K562 (cell line): Measurements from ENCODE around the gene HLA-DOA. TPM values are rescaled to one million over a fixed set of nuclear protein-coding genes. Genes with fewer than 3 reads are reported as not detected.

Experiments used
- ATAC-seq: fragments of 200-7000 bp; cut with Tn5 transposase; 3 replicates; pipeline ENCODE4 v1.9.1; 2020; ENCODE audit warnings: moderate library complexity
- BruUV-seq: library from RNA; stranded (reverse); fragments of 400-500 nt; replicated peaks from 2 replicates; lab custom pipeline; 2021; lab: Mats Ljungman, UMichigan
- CTCF ChIA-PET: fragments of 300-600 bp; formaldehyde crosslinking; extraction: SDS; loops from one replicate; lab custom pipeline; 2021; ENCODE audit warnings: low intra/inter-chr PET ratio; lab: Yijun Ruan, JAX
- POLR2A ChIA-PET: fragments of 300-600, 350-650 bp; sonication (Branson Sonifier 250); formaldehyde crosslinking; extraction: SDS; loops from one replicate; lab custom pipeline; 2021; ENCODE audit warnings: antibody characterized with exemption, inconsistent platforms; lab: Yijun Ruan, JAX
- DNase-seq, 4 experiments: peaks; one replicate each; pipeline versions ENCODE4 v3.0.0 to v3.0.0-alpha.2; 2011 to 2018; ENCODE audit warnings: low spot score in 3 of 4, mixed read lengths in 3 of 4; ENCODE audit errors: extremely low read depth in 1 of 4
- FAIRE-seq: peaks from 2 replicates; lab custom pipeline; 2011; peaks lifted over from hg19 to GRCh38; lab: Jason Lieb, UNC
- H2AFZ ChIP-seq: 2 replicates; pipeline ENCODE4 v1.6.0; 2011; ENCODE audit warnings: low read depth, low read length, control low read depth, inconsistent platforms
- H3K27ac ChIP-seq: fragments of 200-600 bp; 3 replicates; pipeline ENCODE4 v1.8.0; 2011; ENCODE audit warnings: low read depth, mild to moderate bottlenecking, control low read depth, inconsistent platforms, low read length, moderate library complexity, mixed read lengths; ENCODE audit errors: extremely low read depth
- H3K27me3 ChIP-seq, 2 experiments: fragments of 300-600 bp in 1 of 2; 2 replicates in 1 of 2; 3 replicates in 1 of 2; pipeline versions ENCODE4 v1.6.0 to v1.8.0; 2011; ENCODE audit warnings: inconsistent platforms in 2 of 2, low read length in 2 of 2, mild to moderate bottlenecking in 1 of 2, mixed read lengths in 1 of 2, moderate library complexity in 1 of 2; ENCODE audit not compliant: control insufficient read depth in 2 of 2, insufficient read depth in 2 of 2
- H3K36me3 ChIP-seq: fragments of 300-600 bp; 3 replicates; pipeline ENCODE4 v1.8.0; 2011; ENCODE audit warnings: mild to moderate bottlenecking, low read length, inconsistent platforms; ENCODE audit not compliant: control insufficient read depth, insufficient read depth
- H3K4me1 ChIP-seq, 2 experiments: fragments of 200-600 bp in 1 of 2; replicated peaks in 1 of 2; 2 replicates in 1 of 2; 3 replicates in 1 of 2; pipeline versions ENCODE4 v1.5.1 to v1.8.0; 2011; ENCODE audit warnings: inconsistent platforms in 2 of 2, low read length in 2 of 2, mild to moderate bottlenecking in 1 of 2, mixed read lengths in 1 of 2, moderate library complexity in 1 of 2; ENCODE audit not compliant: control insufficient read depth in 2 of 2, insufficient read depth in 2 of 2
- H3K4me2 ChIP-seq: 2 replicates; pipeline ENCODE4 v1.6.1; 2011; ENCODE audit warnings: low read length, control low read depth, inconsistent platforms, mixed read lengths; ENCODE audit not compliant: insufficient read depth
- H3K4me3 ChIP-seq: fragments of 200-600 bp; sonication (generic), shearing (Covaris generic); 2 replicates; pipeline ENCODE4 v1.5.1; 2016; ENCODE audit warnings: control low read depth, inconsistent platforms
- H3K79me2 ChIP-seq: fragments of 200-600 bp; 3 replicates; pipeline ENCODE4 v1.8.0; 2011; ENCODE audit warnings: low read length, inconsistent platforms; ENCODE audit not compliant: control insufficient read depth, insufficient read depth
- H3K9ac ChIP-seq, 2 experiments: 2 replicates each; pipeline versions ENCODE4 v1.6.0 to v1.6.1; 2011; ENCODE audit warnings: low read depth in 2 of 2, low read length in 2 of 2, control low read depth in 1 of 2, inconsistent platforms in 1 of 2, mild to moderate bottlenecking in 1 of 2, mixed read lengths in 1 of 2; ENCODE audit not compliant: insufficient read depth in 1 of 2
- H3K9me1 ChIP-seq: one replicate; pipeline ENCODE4 v1.6.0; 2011; ENCODE audit warnings: inconsistent platforms, mild to moderate bottlenecking, low read length, moderate library complexity; ENCODE audit not compliant: control insufficient read depth, insufficient read depth
- H3K9me3 ChIP-seq: replicated peaks from 2 replicates; pipeline ENCODE4 v1.5.1; 2011; ENCODE audit warnings: low read depth, low read length, inconsistent platforms; ENCODE audit not compliant: control insufficient read depth, insufficient read depth
- H4K20me1 ChIP-seq: replicated peaks from 2 replicates; pipeline ENCODE4 v1.6.1; 2011; ENCODE audit warnings: low read length, inconsistent platforms, mixed read lengths; ENCODE audit not compliant: control insufficient read depth, insufficient read depth
- ADNP ChIP-seq: fragments of 200-800 bp; sonication (Bioruptor generic); IDR thresholded peaks from 2 replicates; pipeline ENCODE4 v1.6.1; 2016; ENCODE audit warnings: missing genetic modification characterization, missing compliant biosample characterization
- CBFA2T3 ChIP-seq: fragments of 450-650 bp; IDR thresholded peaks from 2 replicates; pipeline ENCODE4 v1.6.1; 2017
- DEAF1 ChIP-seq: fragments of 450-650 bp; formaldehyde crosslinking; IDR thresholded peaks from 2 replicates; pipeline ENCODE4 v1.4.0; 2020; ENCODE audit warnings: mild to moderate bottlenecking, moderate library complexity
- ELF4 ChIP-seq: fragments of 450-650 bp; formaldehyde crosslinking; IDR thresholded peaks from 2 replicates; pipeline ENCODE4 v1.4.0; 2022; ENCODE audit warnings: missing genetic modification characterization
- ETV6 ChIP-seq, 3 experiments: fragments of 150-350 bp in 1 of 3; sonication (generic) in 1 of 3; formaldehyde crosslinking in 1 of 3; IDR thresholded peaks; 2 replicates each; pipeline versions ENCODE4 v1.6.1 to v1.8.0; 2014 to 2022; ENCODE audit warnings: borderline replicate concordance in 2 of 3, low read depth in 2 of 3, antibody characterized with exemption in 1 of 3, low read length in 1 of 3, mild to moderate bottlenecking in 1 of 3, missing genetic modification reagents in 1 of 3
- KDM2B ChIP-seq: fragments of 250-450 bp; sonication (Bioruptor Pico); IDR thresholded peaks from 2 replicates; pipeline ENCODE4 v1.8.0; 2021; ENCODE audit warnings: mild to moderate bottlenecking, moderate library complexity
- NCOA2 ChIP-seq, 2 experiments: fragments of 450-650 bp; IDR thresholded peaks; 2 replicates each; pipeline ENCODE4 v1.6.1; 2018; ENCODE audit warnings: mild to moderate bottlenecking in 2 of 2, moderate library complexity in 1 of 2; ENCODE audit not compliant: partially characterized antibody in 2 of 2
- RAD21 ChIP-seq, 2 experiments: fragments of 250-450 bp in 1 of 2; fragments of 450-650 bp in 1 of 2; sonication (Bioruptor Pico) in 1 of 2; formaldehyde crosslinking in 1 of 2; IDR thresholded peaks in 1 of 2; conservative IDR thresholded peaks in 1 of 2; 2 replicates each; pipeline versions ENCODE4 v1.4.0 to v1.8.0; 2020 to 2022; ENCODE audit warnings: mild to moderate bottlenecking in 2 of 2, moderate library complexity in 1 of 2
- RBM15 ChIP-seq: fragments of 200-400 bp; formaldehyde crosslinking; IDR thresholded peaks from 2 replicates; pipeline ENCODE4 v1.6.1; 2018; ENCODE audit warnings: mild to moderate bottlenecking, low read length, moderate library complexity; ENCODE audit not compliant: insufficient read depth
- RCOR1 ChIP-seq, 2 experiments: IDR thresholded peaks; 2 replicates each; pipeline ENCODE4 v1.6.1; 2012; ENCODE audit warnings: low read depth in 2 of 2, low read length in 2 of 2, borderline replicate concordance in 1 of 2, improper control_type of control experiment in 1 of 2
- SAP30 ChIP-seq: fragments of 200-600 bp; sonication (generic); IDR thresholded peaks from 2 replicates; pipeline ENCODE4 v1.6.1; 2012; ENCODE audit warnings: borderline replicate concordance, low read depth, mild to moderate bottlenecking, moderate library complexity, low read length, control low read depth, inconsistent platforms; ENCODE audit not compliant: insufficient read depth, poor library complexity, severe bottlenecking
- SMAD1 ChIP-seq: fragments of 150-350 bp; IDR thresholded peaks from 2 replicates; pipeline ENCODE4 v1.6.1; 2014; ENCODE audit warnings: low read length, low read depth; ENCODE audit not compliant: partially characterized antibody
- SMARCA5 ChIP-seq: fragments of 450-650 bp; IDR thresholded peaks from 2 replicates; pipeline ENCODE4 v1.6.1; 2016
- ZKSCAN1 ChIP-seq: fragments of 150-350 bp; IDR thresholded peaks from 2 replicates; pipeline ENCODE4 v1.6.1; 2016; ENCODE audit warnings: low read depth, low read length
- ZNF551 ChIP-seq: fragments of 250-450 bp; sonication (Bioruptor Pico); IDR thresholded peaks from 2 replicates; pipeline ENCODE4 v1.5.0; 2021; ENCODE audit warnings: mild to moderate bottlenecking, moderate library complexity
- ZNF561 ChIP-seq: fragments of 450-650 bp; formaldehyde crosslinking; conservative IDR thresholded peaks from 2 replicates; pipeline ENCODE4 v1.4.0; 2020; ENCODE audit warnings: mild to moderate bottlenecking, moderate library complexity
- ZNF583 ChIP-seq: fragments of 250-450 bp; sonication (Bioruptor Pico); IDR thresholded peaks from 2 replicates; pipeline ENCODE4 v1.4.0; 2020
- ZNF77 ChIP-seq: fragments of 250-450 bp; sonication (Bioruptor Pico); IDR thresholded peaks from 2 replicates; pipeline ENCODE4 v1.5.0; 2020
- WGBS: fragments of 100-300 bp; shearing (Covaris generic); methylation state at CpG from one replicate; pipeline ENCODE4 v1.1.6; 2016; ENCODE audit warnings: low coverage, mixed read lengths; ENCODE audit not compliant: insufficient coverage; ENCODE audit errors: missing lambda C conversion rate; 5-methylcytosine and 5-hydroxymethylcytosine counted together
- in situ Hi-C: fragments of 300-500 bp; cut with MboI; formaldehyde crosslinking; loops from 4 replicates; pipeline ENCODE4 v1.15.0; 2018; ENCODE audit warnings: inconsistent platforms, mixed read lengths
- intact Hi-C: fragments of 100-400 bp; cut with micrococcal nuclease; formaldehyde crosslinking; loops from 2 replicates; pipeline ENCODE4 v1.14.2; 2022
- polyA plus RNA-seq, 8 experiments: library from polyadenylated mRNA; depleted of rRNA in 4 of 8; stranded (reverse) in 5 of 8; unstranded in 3 of 8; fragments of >200 nt; fragmentation: Nextera tagmentation in 2 of 8; fragmentation: Illumina TruSeq in 1 of 8; extraction: Ambion mirVana in 2 of 8; extraction: Trizol in 1 of 8; gene quantifications; 2 replicates each; pipeline versions ENCODE4 v1.2.1 to v1.2.3, GENCODE V29; 2011 to 2014; ENCODE audit warnings: inconsistent platforms in 1 of 8, missing spikeins in 1 of 8
- total RNA-seq, 7 experiments: library from RNA; depleted of rRNA in 6 of 7; stranded (reverse); fragments of >200 nt in 6 of 7; fragmentation: Illumina TruSeq in 2 of 7; extraction: Trizol in 2 of 7; gene quantifications; 2 replicates each; pipeline versions ENCODE4 v1.2.1 to v1.2.3, GENCODE V29; 2011 to 2021; ENCODE audit warnings: low replicate concordance in 1 of 7
- TF ChIP-seq, protein P1 (sequence below): fragments of 250-450 bp; sonication (Bioruptor Pico); IDR thresholded peaks from 2 replicates; pipeline ENCODE4 v1.5.0; 2021; ENCODE audit warnings: mild to moderate bottlenecking, borderline replicate concordance

HLA-DOA gene
- total and polyA plus RNA-seq, 9 of the 15 experiments (the other 6 are each of a cell fraction or from before 2014, with no cell fraction given): 0.07 TPM; not detected in 8

- no peak overlapping the region for H2AFZ ChIP-seq
- H3K9ac ChIP-seq: no peak overlapping the region
- TF ChIP-seq ELF4 (CRISPR knock-in tag) (no peak), DEAF1 (CRISPR knock-in tag) (no peak), ZKSCAN1 (no peak), ETV6 (IDR thresholded peaks at IDR 0.05; ENCODE audit: borderline replicate concordance in 1 of 2, low read depth in 2 of 2, low read length in 1 of 2) (no peak), ETV6 (CRISPR knock-in tag; IDR thresholded peaks at IDR 0.05; ENCODE audit: borderline replicate concordance) (no peak), RAD21 (CRISPR knock-in tag; conservative IDR thresholded peaks at IDR 0.05 in 1 of 2, IDR thresholded peaks at IDR 0.05 in 1 of 2) (no peak), ADNP (tag) (no peak), CBFA2T3 (no peak), SMARCA5 (no peak), RBM15 (no peak), NCOA2 (IDR thresholded peaks at IDR 0.05; ENCODE audit: partially characterized antibody in 2 of 2) (no peak), ZNF77 (no peak), SAP30 (no peak), ZNF561 (CRISPR knock-in tag) (no peak), SMAD1 (no peak), KDM2B (CRISPR knock-in tag) (no peak), ZNF583 (CRISPR knock-in tag) (no peak), ZNF551 (CRISPR knock-in tag) (no peak), RCOR1 (IDR thresholded peaks at IDR 0.05; ENCODE audit: borderline replicate concordance in 1 of 2, low read depth in 2 of 2, low read length in 2 of 2) (no peak)
- TF ChIP-seq, protein P1, sequence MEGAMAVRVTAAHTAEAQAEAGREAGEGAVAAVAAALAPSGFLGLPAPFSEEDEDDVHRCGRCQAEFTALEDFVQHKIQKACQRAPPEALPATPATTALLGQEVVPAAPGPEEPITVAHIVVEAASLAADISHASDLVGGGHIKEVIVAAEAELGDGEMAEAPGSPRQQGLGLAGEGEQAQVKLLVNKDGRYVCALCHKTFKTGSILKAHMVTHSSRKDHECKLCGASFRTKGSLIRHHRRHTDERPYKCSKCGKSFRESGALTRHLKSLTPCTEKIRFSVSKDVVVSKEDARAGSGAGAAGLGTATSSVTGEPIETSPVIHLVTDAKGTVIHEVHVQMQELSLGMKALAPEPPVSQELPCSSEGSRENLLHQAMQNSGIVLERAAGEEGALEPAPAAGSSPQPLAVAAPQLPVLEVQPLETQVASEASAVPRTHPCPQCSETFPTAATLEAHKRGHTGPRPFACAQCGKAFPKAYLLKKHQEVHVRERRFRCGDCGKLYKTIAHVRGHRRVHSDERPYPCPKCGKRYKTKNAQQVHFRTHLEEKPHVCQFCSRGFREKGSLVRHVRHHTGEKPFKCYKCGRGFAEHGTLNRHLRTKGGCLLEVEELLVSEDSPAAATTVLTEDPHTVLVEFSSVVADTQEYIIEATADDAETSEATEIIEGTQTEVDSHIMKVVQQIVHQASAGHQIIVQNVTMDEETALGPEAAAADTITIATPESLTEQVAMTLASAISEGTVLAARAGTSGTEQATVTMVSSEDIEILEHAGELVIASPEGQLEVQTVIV (CRISPR knock-in tag): no peak
- ATAC-seq (no peak), DNase-seq (no peak), FAIRE-seq (no peak)
- intact Hi-C loops: no loop called here
- H3K9me3 ChIP-seq: no peaks in the 10 kb centered on the region
- WGBS: 3% methylated on average over 11 of the region's 11 CpGs
- H3K27me3 ChIP-seq: peaks cover 12 to 36% of the 10 kb centered on the region in 2 experiments
- POLR2A ChIA-PET: no interaction called here
- CTCF ChIA-PET: no interaction called here
- H3K4me3 ChIP-seq: no peak overlapping the region
- H3K79me2 ChIP-seq: no peaks in the 10 kb centered on the region
- no peaks in the 10 kb centered on the region for H3K4me1 ChIP-seq
- no peaks in the 10 kb centered on the region for H3K36me3 ChIP-seq
- H3K9me1 ChIP-seq: no peaks in the 10 kb centered on the region
- no peak overlapping the region for H3K27ac ChIP-seq
- in situ Hi-C loops: no loop called here
- no peak overlapping the region for H3K4me2 ChIP-seq
- BruUV-seq: no TSS peak
- H4K20me1 ChIP-seq: no peaks in the 10 kb centered on the region
These were observed 12.5 kb upstream of the HLA-DOA start for GRCh38 chr6:33021917-33022316.
